ENCODE measurements around the gene PPM1A.

- TF ChIP-seq CTCF (IDR thresholded peaks at IDR 0.05) = no peak
- no peak for TF ChIP-seq ZFX (IDR thresholded peaks at IDR 0.05; ENCODE audit: borderline replicate concordance)
Measured at GRCh38 chr14:60233891-60234290, 15.1 kb upstream of the PPM1A start.

Data from 22Rv1 (cell line).